Testis (tissue), 3 donors: ENCODE data around the gene ADGRD1. TPM values are rescaled to one million over a fixed set of nuclear protein-coding genes. Genes with fewer than 3 reads are reported as not detected.

Source experiments
- DNase-seq: peaks from one replicate; pipeline ENCODE4 v3.0.0-alpha.2; 2019
- H3K27ac ChIP-seq, 2 donors: fragments of 200-600 bp; sonication (generic); one replicate each; pipeline ENCODE4 v1.5.1; 2019
- H3K27me3 ChIP-seq: fragments of 200-600 bp; sonication (generic); one replicate; pipeline ENCODE4 v1.5.1; 2019
- H3K36me3 ChIP-seq: fragments of 200-600 bp; sonication (generic); one replicate; pipeline ENCODE4 v1.5.1; 2017; ENCODE audit warnings: low read depth; ENCODE audit errors: missing control alignments
- H3K4me1 ChIP-seq: fragments of 200-600 bp; sonication (generic); one replicate; pipeline ENCODE4 v1.5.1; 2019
- H3K4me3 ChIP-seq, 2 donors: fragments of 200-600 bp; sonication (generic); one replicate each; pipeline ENCODE4 v1.5.1; 2017 to 2019
- H3K9me3 ChIP-seq: fragments of 200-600 bp; sonication (generic); one replicate; pipeline ENCODE4 v1.5.1; 2017
- CTCF ChIP-seq, 3 experiments: fragments of 450-650 bp in 2 of 3; fragments of 200-600 bp in 1 of 3; sonication (generic) in 1 of 3; IDR thresholded peaks; one replicate each; pipeline ENCODE4 v1.5.1; 2016 to 2019; ENCODE audit warnings: antibody characterized with exemption in 3 of 3, mild to moderate bottlenecking in 2 of 3, moderate library complexity in 1 of 3
- POLR2A ChIP-seq: fragments of 450-650 bp; IDR thresholded peaks from one replicate; pipeline ENCODE4 v1.6.1; 2017; ENCODE audit warnings: antibody characterized with exemption, mild to moderate bottlenecking, moderate library complexity
- WGBS, 2 donors: methylation state at CpG; one replicate each; pipeline ENCODE4 v1.1.5; 2018; 5-methylcytosine and 5-hydroxymethylcytosine counted together
- intact Hi-C: fragments of 100-400 bp; cut with DNase I; formaldehyde crosslinking; loops from one replicate; pipeline ENCODE4 v1.15.1; 2023; ENCODE audit warnings: low total_unique reads
- polyA plus RNA-seq: library from polyadenylated mRNA; stranded (reverse); fragments of 350-450 nt; fragmentation: Illumina TruSeq; extraction: RNeasy Lipid Tissue Mini Kit (QIAGEN cat#74804); gene quantifications from one replicate; pipeline ENCODE4 v1.2.3, GENCODE V29; 2014; ENCODE audit warnings: low read depth, low replicate concordance; ENCODE audit not compliant: insufficient read depth
- total RNA-seq, 2 donors: library from RNA; depleted of rRNA; stranded (reverse); fragments of >200 nt; gene quantifications; one replicate each; pipeline ENCODE4 v1.2.3, GENCODE V29; 2016

The ADGRD1 gene
- total and polyA plus RNA-seq, 3 donors from 2014 or later, result 27.2 to 43.2 (median 42.8) TPM

- H3K27me3 ChIP-seq, result no peaks in the 10 kb centered on the region
- intact Hi-C loops, result no loop called here
- no peak for TF ChIP-seq POLR2A
- no peak for TF ChIP-seq CTCF (IDR thresholded peaks at IDR 0.05)
- 66 to 82% methylated on average over 26 of the region's 26 CpGs for WGBS, 2 donors
- H3K27ac ChIP-seq, result no peak overlapping the region
- H3K4me3 ChIP-seq, result no peak overlapping the region
- no peak for DNase-seq
- H3K36me3 ChIP-seq, result no peaks in the 10 kb centered on the region
- no peaks in the 10 kb centered on the region for H3K9me3 ChIP-seq
- peaks cover 4% of the 10 kb centered on the region for H3K4me1 ChIP-seq
Measured at GRCh38 chr12:130958557-130959140, 4.9 kb downstream of the ADGRD1 start.

- WGBS, 2 donors, result 91 to 93% methylated on average over 7 to 8 of the region's 8 CpGs
Measured at GRCh38 chr12:130959632-130960031, 5.9 kb downstream of the ADGRD1 start.

GRCh38 chr12:130960058-130960457 is 6.4 kb downstream of the ADGRD1 start:
- H3K27ac ChIP-seq, result no peak overlapping the region
- intact Hi-C loops, result no loop called here

More at GRCh38 chr12:130959632-130960031, 5.9 kb downstream of the ADGRD1 start:
- Histone ChIP-seq H3K9me3 (no peaks in the 10 kb centered on the region), H3K27me3 (no peaks in the 10 kb centered on the region), H3K4me1 (peaks cover 3% of the 10 kb centered on the region), H3K4me3 (no peak overlapping the region), H3K27ac (no peak overlapping the region), H3K36me3 (no peaks in the 10 kb centered on the region)
- DNase-seq, result no peak
- TF ChIP-seq POLR2A (no peak), CTCF (IDR thresholded peaks at IDR 0.05) (no peak)
- intact Hi-C loops, result no loop called here

GRCh38 chr12:130960787-130961186 is 7.1 kb downstream of the ADGRD1 start:
- Histone ChIP-seq H3K4me1 (no peaks in the 10 kb centered on the region), H3K9me3 (no peaks in the 10 kb centered on the region), H3K4me3 (no peak overlapping the region), H3K27ac (no peak overlapping the region), H3K36me3 (no peaks in the 10 kb centered on the region), H3K27me3 (no peaks in the 10 kb centered on the region)
- no peak for DNase-seq
- intact Hi-C loops, result no loop called here
- 94 to 95% methylated on average over 8 of the region's 8 CpGs for WGBS, 2 donors
- TF ChIP-seq POLR2A (no peak), CTCF (IDR thresholded peaks at IDR 0.05) (no peak)

More at GRCh38 chr12:130960058-130960457, 6.4 kb downstream of the ADGRD1 start:
- H3K27me3 ChIP-seq, result no peaks in the 10 kb centered on the region
- DNase-seq, result no peak
- no peak overlapping the region for H3K4me3 ChIP-seq
- no peak for TF ChIP-seq CTCF (IDR thresholded peaks at IDR 0.05)
- TF ChIP-seq POLR2A, result no peak
- 89 to 93% methylated on average over 3 of the region's 3 CpGs for WGBS, 2 donors
- H3K4me1 ChIP-seq, result peaks cover 3% of the 10 kb centered on the region
- no peaks in the 10 kb centered on the region for H3K36me3 ChIP-seq
- no peaks in the 10 kb centered on the region for H3K9me3 ChIP-seq

- no peak overlapping the region for H3K4me3 ChIP-seq
- no peaks in the 10 kb centered on the region for H3K4me1 ChIP-seq
- WGBS, 2 donors, result 68 to 73% methylated on average over 9 of the region's 9 CpGs
- no peak for TF ChIP-seq POLR2A
- no peak for TF ChIP-seq CTCF (IDR thresholded peaks at IDR 0.05)
- no peaks in the 10 kb centered on the region for H3K9me3 ChIP-seq
- no peak overlapping the region for H3K27ac ChIP-seq
- DNase-seq, result no peak
- no peaks in the 10 kb centered on the region for H3K27me3 ChIP-seq
- no peaks in the 10 kb centered on the region for H3K36me3 ChIP-seq
- intact Hi-C loops, result no loop called here
Measured at GRCh38 chr12:130961921-130962451, 8.3 kb downstream of the ADGRD1 start.
